GM04503 (cell line): Measurements from ENCODE around the gene FEZ2.

Experiments used
- DNase-seq: peaks from one replicate; pipeline ENCODE4 v3.0.0-alpha.2; 2012; ENCODE audit warnings: low read depth

Gene FEZ2

GRCh38 chr2:36528766-36529392 lies 69.1 kb downstream of the FEZ2 start:
- DNase-seq = no peak

- no peak for DNase-seq
Observed at GRCh38 chr2:36528274-36528673, 69.7 kb downstream of the FEZ2 start.

GRCh38 chr2:36526226-36526625 lies 71.7 kb downstream of the FEZ2 start:
- no peak for DNase-seq

DNA sequence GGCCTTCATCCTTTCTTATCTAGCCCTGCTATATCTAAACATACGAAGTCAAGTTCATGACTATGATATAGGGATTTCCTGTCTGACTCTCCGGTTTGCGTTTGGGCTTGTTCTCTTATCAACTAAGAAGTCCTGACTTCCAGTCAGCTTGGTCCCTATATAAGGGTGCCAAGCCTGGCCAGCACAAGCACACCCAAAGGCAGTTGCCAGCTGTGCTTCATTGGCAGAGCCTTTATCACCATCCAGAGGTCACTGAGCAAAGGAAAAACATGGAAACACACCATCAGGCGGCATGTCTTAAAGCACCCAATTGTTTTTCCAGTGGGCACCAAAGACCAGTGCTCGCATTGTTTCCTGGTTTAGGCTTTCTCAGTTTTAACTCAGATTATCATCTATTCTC lies 72.7 kb downstream of the FEZ2 start:
- DNase-seq = no peak

DNA sequence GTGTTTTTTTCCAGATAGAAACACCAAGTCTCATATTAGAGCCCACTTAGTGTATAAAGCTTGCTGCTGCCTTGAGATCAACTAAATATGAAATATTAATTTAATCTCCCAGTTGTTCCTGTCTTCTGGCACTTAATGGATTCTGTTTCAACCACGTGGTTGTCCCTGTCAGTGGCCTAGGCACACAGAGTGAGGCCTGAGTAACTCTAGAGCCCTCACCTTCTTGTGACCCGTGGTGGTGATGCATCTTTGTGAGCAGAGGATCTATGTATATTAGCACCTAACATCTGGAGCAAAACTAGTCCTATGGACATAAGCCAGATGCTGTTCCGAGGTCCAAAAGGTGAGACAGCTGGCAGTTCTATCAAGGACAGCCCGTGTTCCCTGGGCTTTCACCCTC lies 74.8 kb downstream of the FEZ2 start:
- DNase-seq = no peak

DNA sequence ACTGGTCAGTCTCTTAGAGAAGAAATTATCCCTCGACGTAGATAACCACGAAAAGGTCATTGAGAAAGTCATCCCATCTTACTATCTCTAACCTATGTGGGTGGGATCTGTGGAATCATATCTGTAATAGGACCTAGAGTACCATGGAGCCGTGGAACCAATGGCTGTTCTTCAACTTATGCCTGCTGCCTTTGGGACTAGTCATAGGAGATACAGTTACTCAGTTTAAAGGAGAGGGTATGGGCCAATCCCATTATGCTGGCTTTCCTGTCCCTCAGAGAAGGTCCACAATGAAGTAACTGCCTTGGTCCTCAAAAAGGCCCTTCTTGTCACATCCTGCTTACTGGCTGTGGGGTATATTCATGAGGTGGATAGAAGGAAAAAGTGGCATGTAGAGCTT lies 77.5 kb downstream of the FEZ2 start:
- no peak for DNase-seq

DNA sequence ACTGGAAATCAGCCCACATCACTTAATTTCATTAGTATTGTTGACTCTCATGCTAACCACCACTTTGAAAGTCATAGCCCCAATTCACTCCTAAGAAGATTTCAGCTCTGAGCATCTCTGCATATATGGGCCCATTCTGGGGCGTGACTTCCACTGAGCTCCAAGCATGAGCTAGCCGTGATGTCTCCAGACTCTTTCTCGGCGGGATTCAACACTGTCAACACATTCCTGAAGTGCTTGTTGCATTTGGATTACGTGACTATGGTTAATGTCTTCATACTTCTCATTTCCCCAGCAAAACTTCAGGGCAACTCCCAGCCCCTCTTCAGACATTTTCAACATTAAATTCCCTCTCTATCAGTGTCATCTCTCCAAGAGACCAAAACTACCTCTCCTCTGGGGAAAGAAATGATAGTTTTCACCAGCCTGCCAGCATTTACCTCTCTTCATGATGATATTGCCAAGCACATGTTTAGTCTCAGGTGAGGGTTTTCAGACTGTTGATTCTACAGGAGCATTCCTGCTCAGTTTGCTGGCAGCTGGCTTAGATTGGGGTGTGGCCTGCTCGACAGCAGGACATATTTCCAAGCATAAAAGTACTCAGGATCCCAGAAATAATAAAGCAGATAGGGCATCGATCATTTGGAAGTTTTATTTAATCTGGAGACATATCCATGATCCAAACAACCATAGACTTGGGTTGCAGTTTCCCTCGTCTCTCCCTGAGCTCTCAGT lies 81.7 kb downstream of the FEZ2 start:
- DNase-seq = peak; percentile 75

DNA sequence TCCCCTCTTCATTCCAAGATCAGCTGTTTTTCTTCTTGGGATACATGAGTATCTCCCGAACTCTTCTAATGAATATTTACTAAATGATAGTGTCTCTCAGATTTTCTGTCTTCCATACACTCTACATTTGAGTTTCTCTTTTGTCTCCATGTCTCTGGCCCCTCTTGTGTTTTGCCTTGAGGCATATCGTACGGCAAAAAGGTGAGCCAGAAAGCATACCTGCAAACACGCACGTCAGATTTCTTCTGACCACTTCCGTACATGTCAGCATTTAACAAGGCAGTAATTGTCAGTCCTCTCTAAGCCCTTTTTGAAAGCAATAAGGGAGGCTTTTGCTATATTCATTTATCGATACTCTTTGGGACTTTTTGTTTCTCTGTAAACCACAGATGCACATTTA lies 82.4 kb downstream of the FEZ2 start:
- no peak for DNase-seq

DNA sequence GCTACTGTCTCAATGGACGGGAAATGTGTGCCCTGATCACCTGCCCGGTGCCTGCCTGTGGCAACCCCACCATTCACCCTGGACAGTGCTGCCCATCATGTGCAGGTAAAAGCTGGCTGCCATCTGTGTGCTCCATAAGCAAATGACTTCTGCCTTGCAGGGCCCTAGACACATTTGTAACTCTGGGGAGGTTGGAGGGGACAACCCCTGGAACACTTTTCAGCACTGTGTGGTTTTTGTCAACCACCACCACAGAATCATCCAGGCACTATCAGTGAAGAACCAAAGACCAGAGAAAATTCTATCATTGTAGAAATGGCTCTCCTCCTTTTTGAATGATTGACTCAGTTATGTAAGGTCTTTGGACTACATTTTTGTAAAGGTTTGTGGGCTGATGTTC lies 84.3 kb downstream of the FEZ2 start:
- no peak for DNase-seq

DNA sequence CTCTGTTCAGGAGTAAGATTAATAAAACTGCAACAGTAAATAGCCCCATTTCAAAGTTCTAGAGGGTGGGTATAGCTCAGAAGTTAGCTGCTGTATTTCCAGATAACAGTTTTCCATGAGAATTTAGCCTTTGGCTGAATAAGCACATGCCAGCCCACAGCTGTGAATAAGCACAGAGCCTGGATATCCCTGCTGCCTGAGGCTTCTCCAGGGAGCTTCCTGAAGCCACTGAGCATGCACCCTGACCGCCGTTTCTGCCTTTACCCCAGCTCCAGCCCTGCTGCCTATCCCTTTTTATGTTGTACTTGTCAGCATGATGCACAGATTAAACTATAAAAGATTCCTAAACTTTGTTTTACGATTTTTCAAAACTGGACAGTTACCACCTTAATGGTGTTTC lies 85.3 kb downstream of the FEZ2 start:
- no peak for DNase-seq

DNA sequence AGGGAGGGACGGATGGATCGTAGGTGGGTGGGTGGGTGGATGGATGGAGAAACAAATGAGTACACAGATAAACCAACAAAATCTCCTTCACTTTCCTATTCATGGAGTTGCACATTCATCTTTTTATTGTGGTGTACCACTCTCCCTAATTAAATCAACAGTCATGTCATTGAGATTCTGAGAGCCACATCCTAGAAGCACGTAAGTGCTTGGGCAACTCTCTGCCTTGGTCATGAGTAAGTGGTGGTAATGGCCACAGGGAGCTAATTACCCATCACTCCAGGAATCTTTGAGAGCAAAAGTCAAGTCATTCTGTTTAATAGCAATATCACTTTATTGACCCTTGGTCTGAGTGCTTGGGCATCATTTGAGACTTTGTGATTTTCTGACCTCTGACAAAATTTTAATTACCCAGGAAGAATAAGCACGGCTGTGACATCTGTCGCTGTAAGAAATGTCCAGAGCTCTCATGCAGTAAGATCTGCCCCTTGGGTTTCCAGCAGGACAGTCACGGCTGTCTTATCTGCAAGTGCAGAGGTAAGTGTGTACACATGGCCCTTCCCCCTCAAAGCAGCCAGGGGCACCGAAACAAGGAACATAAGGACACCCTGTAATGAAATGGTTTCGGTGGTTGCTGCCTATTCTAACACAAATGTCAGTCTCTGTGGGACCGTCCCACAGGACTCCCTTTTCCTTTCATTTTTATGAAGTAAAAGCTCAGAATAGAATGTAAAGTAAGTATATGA lies 85.9 kb downstream of the FEZ2 start:
- DNase-seq = peak; percentile 44

DNA sequence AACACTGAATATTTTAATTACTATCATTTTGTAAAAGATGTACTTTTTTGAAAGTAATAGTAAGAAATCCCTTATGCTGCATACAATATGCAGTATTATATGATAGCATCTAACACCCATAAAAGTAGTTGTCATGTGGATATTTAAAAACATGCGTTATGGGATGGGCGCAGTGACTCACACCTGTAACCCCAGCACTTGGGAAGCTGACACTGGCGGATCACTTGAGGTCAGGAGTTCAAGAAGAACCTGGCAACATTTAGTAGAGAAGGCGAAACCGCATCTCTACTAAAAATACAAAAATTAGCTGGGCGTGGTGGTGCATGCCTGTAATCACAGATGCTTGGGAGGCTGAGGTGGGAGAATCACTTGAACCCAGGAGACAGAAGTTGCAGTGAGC lies 88.9 kb downstream of the FEZ2 start:
- DNase-seq = no peak

DNA sequence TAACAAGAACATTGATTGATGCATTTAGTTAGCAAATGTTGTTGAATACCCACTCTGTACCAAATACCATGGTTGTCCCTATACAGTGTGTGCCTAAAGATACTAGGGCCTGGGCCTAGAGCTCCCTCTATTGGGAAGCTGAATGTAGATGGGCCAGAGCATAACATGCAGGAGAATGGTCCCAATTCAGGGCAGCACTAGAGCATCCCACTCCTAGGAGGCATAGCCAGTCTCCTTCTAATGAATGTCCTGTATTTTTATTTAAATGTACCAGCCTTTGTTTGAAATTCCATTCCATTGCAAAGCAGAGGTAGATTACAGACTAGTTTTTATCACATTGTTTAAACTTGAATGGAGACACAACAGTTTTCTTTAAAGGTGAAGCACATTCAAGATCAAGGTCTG lies 90.6 kb downstream of the FEZ2 start:
- no peak for DNase-seq
